Measurements from ENCODE around the gene TEAD4. TPM values are rescaled to one million over a fixed set of nuclear protein-coding genes. Genes with fewer than 3 reads are reported as not detected.

Gene TEAD4
- total RNA-seq, 1 experiment from 2014 or later: 43.2 TPM

DNA sequence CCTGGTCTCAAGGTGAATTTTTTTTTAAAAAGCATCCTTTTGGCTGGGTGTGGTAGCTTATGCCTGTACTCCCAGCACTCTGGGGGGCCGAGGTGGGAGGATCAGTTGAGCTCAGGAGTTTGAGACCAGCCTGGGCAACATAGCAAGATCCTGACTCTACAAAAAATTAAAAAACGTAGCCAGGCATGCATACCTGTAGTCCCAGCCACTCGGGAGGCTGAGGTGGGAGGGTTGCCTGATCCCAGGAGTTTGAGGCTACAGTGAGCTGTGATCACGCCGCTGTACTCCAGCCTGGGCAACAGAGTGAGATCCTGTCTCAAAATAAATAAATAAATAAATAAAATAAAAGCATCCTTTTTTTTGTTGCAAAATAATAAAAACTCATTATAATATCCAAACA is 130.4 kb downstream of the TEAD4 start:
- Histone ChIP-seq H3K36me3 (ENCODE audit: control insufficient read depth in 1 of 2, insufficient read depth in 2 of 2, low read length in 2 of 2) (no peaks in the 10 kb centered on the region), H2AFZ (ENCODE audit: low read depth, low read length, poor library complexity, severe bottlenecking) (no peak overlapping the region), H3K4me1 (ENCODE audit: control insufficient read depth in 1 of 2, insufficient read depth in 2 of 2, low read length in 2 of 2) (no peaks in the 10 kb centered on the region; a peak in 1 of 4 replicates), H3K9ac (ENCODE audit: low read length) (no peak overlapping the region), H3K4me3 (replicated peaks in 1 of 2; ENCODE audit: low read depth in 1 of 2, low read length in 2 of 2) (no peak overlapping the region), H3K79me2 (ENCODE audit: insufficient read depth, low read length) (no peaks in the 10 kb centered on the region), H4K20me1 (ENCODE audit: insufficient read depth) (no peaks in the 10 kb centered on the region), H3K27me3 (ENCODE audit: insufficient read depth, low read length) (no peaks in the 10 kb centered on the region), H3K27ac (ENCODE audit: low read depth, low read length) (no peak overlapping the region), H3K9me3 (ENCODE audit: control insufficient read depth in 1 of 2, insufficient read depth in 1 of 2, low read depth in 1 of 2, low read length in 2 of 2) (no peaks in the 10 kb centered on the region), H3K9me2 (ENCODE audit: insufficient read depth) (no peaks in the 10 kb centered on the region), H3K4me2 (ENCODE audit: low read length) (no peak overlapping the region)
- intact Hi-C loops (cut with micrococcal nuclease): no loop called here
- ChIA-PET CTCF (no interaction called here), RAD21 (ENCODE audit: low non-redundant PET in 1 of 2, low total read pairs in 2 of 2, uncharacterized antibody in 2 of 2, unreplicated experiment in 2 of 2) (no interaction called here), POLR2A (no interaction called here)
- no peak for TF ChIP-seq RAD21 (IDR thresholded peaks at IDR 0.05; ENCODE audit: low read depth)
- no peak for TF ChIP-seq CBX3 (IDR thresholded peaks at IDR 0.05; ENCODE audit: low read depth)
- no peak for TF ChIP-seq ELF1 (IDR thresholded peaks at IDR 0.05; ENCODE audit: borderline replicate concordance, low read depth)
- TF ChIP-seq MAX (IDR thresholded peaks at IDR 0.05): no peak
- no peak for TF ChIP-seq REST (IDR thresholded peaks at IDR 0.05; ENCODE audit: low read depth)
- no peak for TF ChIP-seq YY1 (IDR thresholded peaks at IDR 0.05; ENCODE audit: extremely low read depth, insufficient replicate concordance, low read depth, low read length)
- no peak for TF ChIP-seq POLR2AphosphoS5 (IDR thresholded peaks at IDR 0.05; ENCODE audit: low read depth, low read length)
- no TSS peak for BruUV-seq (replicated peaks)
- DNase-seq (ENCODE audit: low read depth, low spot score): no peak
- no peak for ATAC-seq

Other genes starting within 250 kb of the TEAD4 start
- gene FKBP4, start 164.4 kb upstream of the TEAD4 start, total RNA-seq (2021; ENCODE audit: unreplicated experiment): 178 TPM
- 24.6 TPM for gene ITFG2, start 146.7 kb upstream of the TEAD4 start, total RNA-seq (2021; ENCODE audit: unreplicated experiment)
- gene NRIP2, start 124.4 kb upstream of the TEAD4 start, total RNA-seq (2021; ENCODE audit: unreplicated experiment): not detected
- gene TEX52, start 102.4 kb upstream of the TEAD4 start, total RNA-seq (2021; ENCODE audit: unreplicated experiment): not detected
- 85.1 TPM for gene FOXM1, start 82.2 kb upstream of the TEAD4 start, total RNA-seq (2021; ENCODE audit: unreplicated experiment)
- 29.7 TPM for gene RHNO1, start 82.2 kb upstream of the TEAD4 start, total RNA-seq (2021; ENCODE audit: unreplicated experiment)
- gene TULP3, start 68.5 kb upstream of the TEAD4 start, total RNA-seq (2021; ENCODE audit: unreplicated experiment): 21.3 TPM
- 13.2 TPM for gene TSPAN9, start 118.0 kb downstream of the TEAD4 start, total RNA-seq (2021; ENCODE audit: unreplicated experiment)